Activated B cell treated with CpG ODN at 0.5 μM for 24 hours (primary cell): Measurements from ENCODE around the gene KAZN. TPM values are rescaled to one million over a fixed set of nuclear protein-coding genes. Genes with fewer than 3 reads are reported as not detected.

Experiments
- ATAC-seq: fragments of 200-7000 bp; cut with Tn5 transposase; one replicate; pipeline ENCODE4 v1.10.0; 2021; ENCODE audit warnings: low read depth, mild to moderate bottlenecking, moderate library complexity
- CTCF ChIA-PET: fragments of 350-600 bp; sonication (Branson Sonifier 250); formaldehyde crosslinking; loops from one replicate; lab custom pipeline; 2021; ENCODE audit warnings: antibody characterized with exemption; lab: Charles Lee
- POLR2A ChIA-PET: fragments of 350-600 bp; sonication (Branson Sonifier 250); formaldehyde crosslinking; loops from one replicate; lab custom pipeline; 2021; ENCODE audit warnings: antibody characterized with exemption; lab: Charles Lee
- DNase-seq: peaks from one replicate; pipeline ENCODE4 v3.0.0; 2022
- H3K27ac Mint-ChIP-seq: one replicate; pipeline ENCODE4 v1.8.0; 2020; ENCODE audit warnings: mixed read lengths
- H3K27me3 Mint-ChIP-seq: one replicate; pipeline ENCODE4 v1.8.0; 2021; ENCODE audit warnings: mixed read lengths
- H3K36me3 Mint-ChIP-seq: one replicate; pipeline ENCODE4 v1.8.0; 2021; ENCODE audit warnings: low read depth, mixed read lengths
- H3K4me1 Mint-ChIP-seq: one replicate; pipeline ENCODE4 v1.8.0; 2021; ENCODE audit warnings: mixed read lengths
- H3K4me3 Mint-ChIP-seq: one replicate; pipeline ENCODE4 v1.8.0; 2020; ENCODE audit warnings: mild to moderate bottlenecking, mixed read lengths
- H3K9me3 Mint-ChIP-seq: one replicate; pipeline ENCODE4 v1.8.0; 2020; ENCODE audit warnings: mixed read lengths
- CTCF ChIP-seq: fragments of 200-600 bp; IDR thresholded peaks from one replicate; pipeline ENCODE4 v1.8.0; 2022; ENCODE audit warnings: antibody characterized with exemption, mild to moderate bottlenecking
- intact Hi-C: fragments of 100-400 bp; cut with micrococcal nuclease; formaldehyde crosslinking; loops from one replicate; pipeline ENCODE4 v1.15.1; 2024
- total RNA-seq: library from RNA; stranded (reverse); gene quantifications from 2 replicates; pipeline ENCODE4 v1.2.3, GENCODE V29; 2022

The KAZN gene
- total RNA-seq, 1 donor from 2014 or later, result 0.73 TPM

GRCh38 chr1:15151377-15151806, 552.9 kb downstream of the KAZN start:
- intact Hi-C loops, result no loop called here
- H3K27ac Mint-ChIP-seq, result no peak overlapping the region
- CTCF ChIA-PET, result no interaction called here
- POLR2A ChIA-PET, result no interaction called here
- peaks cover 21% of the 10 kb centered on the region for H3K4me1 Mint-ChIP-seq
- no peaks in the 10 kb centered on the region for H3K36me3 Mint-ChIP-seq
- peaks cover 36% of the 10 kb centered on the region for H3K27me3 Mint-ChIP-seq
- H3K4me3 Mint-ChIP-seq, result no peak overlapping the region
- no peak for TF ChIP-seq CTCF
- DNase-seq (no peak), ATAC-seq (no peak)
- no peaks in the 10 kb centered on the region for H3K9me3 Mint-ChIP-seq

- H3K27ac Mint-ChIP-seq, result no peak overlapping the region
- DNase-seq (no peak), ATAC-seq (no peak)
- intact Hi-C loops, result no loop called here
- H3K27me3 Mint-ChIP-seq, result peaks cover 37% of the 10 kb centered on the region
- CTCF ChIA-PET, result interaction anchor here (0.5 kb wide), 1 partner anchor 382 kb away, joined by 3 read pairs; no protein-coding TSS in a partner anchor
- H3K4me1 Mint-ChIP-seq, result peaks cover 23% of the 10 kb centered on the region
- POLR2A ChIA-PET, result no interaction called here
- H3K9me3 Mint-ChIP-seq, result no peaks in the 10 kb centered on the region
- H3K4me3 Mint-ChIP-seq, result no peak overlapping the region
- no peak for TF ChIP-seq CTCF
- H3K36me3 Mint-ChIP-seq, result no peaks in the 10 kb centered on the region
These were observed 553.4 kb downstream of the KAZN start for GRCh38 chr1:15151871-15152270.

- Mint-ChIP-seq H3K36me3 (no peaks in the 10 kb centered on the region), H3K4me3 (peak overlapping the region; percentile 44), H3K4me1 (peaks cover 23% of the 10 kb centered on the region), H3K9me3 (no peaks in the 10 kb centered on the region), H3K27me3 (peaks cover 38% of the 10 kb centered on the region), H3K27ac (no peak overlapping the region)
- POLR2A ChIA-PET, result no interaction called here
- DNase-seq (no peak), ATAC-seq (no peak)
- CTCF ChIA-PET, result interaction anchor here (0.5 kb wide), 1 partner anchor 381 kb away, joined by 3 read pairs; no protein-coding TSS in a partner anchor
- TF ChIP-seq CTCF, result no peak
- intact Hi-C loops, result no loop called here
These were observed 554.1 kb downstream of the KAZN start for GRCh38 chr1:15152318-15153183.

- peaks cover 34% of the 10 kb centered on the region for H3K27me3 Mint-ChIP-seq
- intact Hi-C loops, result no loop called here
These were observed 554.8 kb downstream of the KAZN start, which contains the start of gene TMEM51 for GRCh38 chr1:15153184-15153841. Gene TMEM51, plus strand, starts transcription at chr1:15153747. Its CDS starts 61,341 bp downstream, at chr1:15215088.

More at GRCh38 chr1:15153184-15153841, 554.8 kb downstream of the KAZN start, which contains the start of gene TMEM51:
- POLR2A ChIA-PET, result no interaction called here
- CTCF ChIA-PET, result no interaction called here
- TF ChIP-seq CTCF, result no peak
- no peak for DNase-seq
- Mint-ChIP-seq H3K9me3 (no peaks in the 10 kb centered on the region), H3K4me3 (peak within 1 kb of the TSS; percentile 44), H3K36me3 (no peaks in the 10 kb centered on the region), H3K4me1 (peaks cover 23% of the 10 kb centered on the region), H3K27ac (no peak within 1 kb of the TSS)
- no peak for ATAC-seq
